Pons (tissue), 1 donor: ENCODE data around the gene LPAR3.

Source experiments
- DNase-seq: peaks from one replicate; pipeline ENCODE4 v3.0.0-alpha.2; 2016; ENCODE audit warnings: low spot score

LPAR3 gene

DNA sequence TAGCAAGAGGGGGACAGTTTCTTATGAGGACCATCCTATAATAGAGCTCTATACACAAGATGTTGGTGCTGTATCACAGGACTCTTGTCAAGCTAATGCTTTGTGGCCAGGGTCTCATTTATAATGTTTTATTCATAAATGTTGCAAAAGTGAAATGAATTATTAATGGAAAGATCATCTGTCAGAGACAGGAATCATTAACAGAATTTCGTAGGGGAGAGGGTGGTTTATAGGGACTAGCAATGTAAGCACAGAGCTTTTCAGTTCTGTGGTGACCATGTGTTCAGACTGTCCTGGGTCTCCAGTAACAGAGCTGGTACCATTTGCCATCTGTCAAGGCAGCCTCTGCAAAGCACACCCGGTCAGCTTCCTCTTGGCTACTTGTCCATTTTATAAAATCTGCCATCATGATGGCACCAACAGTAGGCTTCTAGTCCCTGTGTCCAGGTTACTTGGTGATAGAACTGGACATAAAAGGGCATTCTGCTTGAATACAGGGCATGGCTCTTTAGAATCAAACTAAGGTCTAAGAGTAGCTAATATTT is 36.2 kb downstream of the LPAR3 start:
- no peak for DNase-seq

- DNase-seq: no peak
Measured at GRCh38 chr1:84855691-84856630, 37.0 kb downstream of the LPAR3 start.

DNA sequence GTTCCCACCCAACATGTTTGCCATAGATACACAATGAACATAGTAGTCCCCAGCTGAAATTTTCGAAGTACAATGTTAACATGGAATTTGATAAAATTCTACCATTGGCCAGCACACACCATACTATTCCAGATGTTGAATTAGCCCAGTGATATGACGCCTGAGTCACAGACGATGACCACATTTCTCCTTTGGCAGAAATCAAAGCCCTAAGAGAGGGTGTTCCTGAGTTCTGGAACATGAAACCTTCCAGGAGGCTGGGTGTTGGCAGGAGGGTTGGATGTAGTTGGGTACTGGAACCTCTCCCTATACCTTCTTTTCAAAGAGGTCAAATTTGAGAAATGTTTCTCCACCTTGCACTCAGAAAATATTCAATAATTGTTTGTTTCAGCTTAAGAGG is 37.8 kb downstream of the LPAR3 start:
- DNase-seq: no peak

DNA sequence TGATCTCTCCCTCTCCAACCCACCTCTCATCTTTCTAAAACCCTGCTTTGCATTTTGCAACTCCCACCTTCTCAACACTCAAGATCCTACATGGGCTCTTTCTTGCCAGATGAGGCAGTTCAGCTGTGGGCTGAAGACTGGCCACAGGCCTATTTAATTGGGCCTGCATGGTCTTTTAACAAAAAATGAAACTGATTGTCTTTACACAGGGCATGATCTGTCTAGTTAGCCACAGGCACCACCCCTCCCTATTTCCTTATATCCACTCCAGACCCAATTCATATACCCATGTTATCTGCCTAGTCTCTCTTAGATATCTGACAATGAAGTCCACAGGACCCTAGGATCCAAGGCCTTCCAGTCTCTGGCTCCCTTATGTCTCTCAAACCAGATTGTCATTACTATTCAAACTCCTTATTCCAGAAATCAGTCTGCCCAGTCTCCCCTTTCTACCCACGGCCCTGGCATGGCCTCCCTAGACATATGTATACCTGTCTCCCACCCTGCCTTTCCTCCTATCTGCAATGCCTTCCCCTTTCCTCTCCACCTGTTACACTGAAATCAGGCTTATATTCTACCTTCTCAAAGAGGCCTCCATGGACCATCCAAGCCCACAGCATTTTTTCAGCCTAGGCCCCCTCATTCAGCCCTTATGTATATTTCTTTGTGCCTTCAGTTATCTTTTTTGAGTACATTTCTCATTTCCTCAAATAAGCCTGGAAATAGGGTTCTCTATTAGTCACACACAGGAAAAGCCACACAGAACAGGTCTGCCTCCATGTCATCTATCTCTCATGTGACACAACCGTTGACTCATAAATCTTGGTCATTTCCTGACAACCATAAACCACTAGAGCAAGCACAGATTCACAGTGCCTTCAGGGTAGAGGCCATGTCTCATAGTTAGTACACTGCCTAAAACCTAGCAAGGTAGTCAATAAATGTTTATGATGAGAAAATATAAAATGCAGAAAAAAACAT is 39.0 kb downstream of the LPAR3 start:
- DNase-seq: no peak

DNA sequence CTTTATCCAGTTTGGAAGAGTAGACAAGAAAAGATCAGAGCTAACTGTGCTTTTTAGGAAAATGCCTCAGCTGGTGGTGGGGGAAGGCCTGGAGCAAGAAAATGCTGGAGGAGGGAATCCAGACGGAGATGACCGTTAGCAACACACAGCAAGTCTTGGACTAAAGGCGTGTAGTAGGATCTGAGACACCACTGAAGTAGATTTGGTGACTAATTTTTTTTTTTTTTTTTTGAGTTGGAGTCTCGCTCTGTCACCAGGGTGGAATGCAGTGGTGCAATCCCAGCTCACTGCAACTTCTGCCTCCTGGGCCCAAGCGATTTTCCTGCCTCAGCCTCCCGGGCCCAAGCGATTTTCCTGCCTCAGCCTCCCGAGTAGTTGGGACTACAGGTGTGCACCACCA is 41.2 kb downstream of the LPAR3 start:
- DNase-seq: no peak

GRCh38 chr1:84849357-84849975 is 43.5 kb downstream of the LPAR3 start:
- no peak for DNase-seq

- DNase-seq: peak; percentile 41
Measured at GRCh38 chr1:84847253-84848250, 45.5 kb downstream of the LPAR3 start.

DNA sequence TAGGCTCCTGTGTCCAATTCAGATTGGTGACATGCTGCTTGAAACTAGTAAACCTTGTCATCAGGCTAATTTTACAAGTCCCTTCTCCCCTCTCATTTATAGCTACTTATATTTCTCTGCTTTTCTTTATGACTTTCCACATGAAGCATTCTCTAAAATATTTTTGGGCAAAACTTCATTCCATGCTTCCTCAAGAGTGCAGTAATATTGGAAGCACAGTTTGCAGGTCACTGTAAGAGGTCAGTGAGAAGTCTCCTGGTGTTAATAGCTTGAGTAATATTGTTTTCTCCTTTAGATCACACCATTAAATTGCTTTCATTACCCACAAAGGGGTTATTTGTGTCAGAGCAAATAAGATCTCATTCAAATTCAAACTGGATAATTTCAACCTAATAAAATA is 46.6 kb downstream of the LPAR3 start:
- no peak for DNase-seq

GRCh38 chr1:84845357-84845756 is 47.6 kb downstream of the LPAR3 start:
- DNase-seq: no peak

DNA sequence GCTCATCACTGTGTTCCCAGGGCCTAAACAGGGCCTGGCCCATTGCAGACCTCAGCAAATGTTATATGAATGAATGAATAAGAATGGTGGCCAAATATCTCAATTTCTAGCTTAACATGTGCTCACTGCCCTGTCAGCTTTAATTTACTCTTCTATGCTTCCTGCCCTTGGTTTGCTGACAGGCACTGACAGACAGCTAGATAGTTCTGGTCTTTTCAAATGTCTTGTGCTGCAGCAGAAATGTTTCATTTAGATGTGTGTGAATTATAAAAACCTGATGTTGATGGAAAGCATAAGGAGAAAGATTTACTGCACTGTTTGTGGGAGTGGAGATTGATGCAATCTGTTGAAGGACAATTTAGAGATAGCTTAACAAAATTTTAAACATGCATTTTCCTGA is 48.9 kb downstream of the LPAR3 start:
- no peak for DNase-seq

DNA sequence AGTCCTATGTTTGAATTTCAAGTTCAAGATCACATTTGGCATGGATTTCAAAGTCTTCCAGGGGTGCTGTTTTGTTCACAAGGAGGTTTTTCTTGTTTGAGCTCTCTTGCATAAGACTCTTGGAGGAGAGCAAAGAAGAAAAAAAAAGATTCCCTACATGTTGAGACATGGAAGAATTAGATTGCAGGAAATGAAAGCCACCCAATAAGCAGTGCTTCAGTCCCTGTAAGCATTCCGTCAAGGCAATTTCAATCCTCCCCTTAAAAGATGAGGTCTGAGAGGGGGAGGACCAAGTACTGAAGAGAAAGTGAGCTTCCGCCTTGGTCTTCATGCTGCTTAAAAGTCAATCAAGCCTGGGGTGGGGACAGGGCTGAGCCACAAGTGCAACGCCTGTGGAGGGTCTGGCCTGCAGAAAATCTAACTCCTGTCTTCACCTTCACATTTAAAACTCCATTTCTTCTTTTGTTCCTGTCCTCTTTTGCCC is 50.2 kb downstream of the LPAR3 start:
- no peak for DNase-seq

DNA sequence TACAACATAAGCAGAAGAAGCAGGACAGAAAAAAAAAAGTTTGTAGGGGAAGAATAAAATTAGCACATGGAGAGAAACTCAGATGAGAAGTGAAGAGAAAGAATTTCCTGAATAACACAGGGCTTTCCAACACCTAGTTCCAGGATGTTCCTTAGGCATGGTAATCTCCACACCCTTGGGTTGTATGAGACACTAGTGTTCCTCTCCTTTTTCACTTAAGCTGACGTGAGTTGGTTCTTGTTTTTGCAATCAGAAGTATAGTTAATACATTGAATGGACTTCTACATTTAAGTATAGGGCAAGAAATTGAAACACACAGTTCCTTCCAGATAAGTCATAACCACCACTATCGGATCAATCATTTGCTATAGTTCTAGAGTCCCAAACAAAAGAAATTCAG is 51.0 kb downstream of the LPAR3 start:
- DNase-seq: no peak

GRCh38 chr1:84840346-84840745 is 52.7 kb downstream of the LPAR3 start:
- DNase-seq: no peak

- DNase-seq: no peak
Measured at GRCh38 chr1:84839544-84839943, 53.5 kb downstream of the LPAR3 start.

GRCh38 chr1:84836145-84836544 is 56.9 kb downstream of the LPAR3 start:
- DNase-seq: no peak

GRCh38 chr1:84835169-84835568 is 57.8 kb downstream of the LPAR3 start:
- no peak for DNase-seq

- DNase-seq: no peak
Measured at GRCh38 chr1:84834419-84835064, 58.5 kb downstream of the LPAR3 start.

DNA sequence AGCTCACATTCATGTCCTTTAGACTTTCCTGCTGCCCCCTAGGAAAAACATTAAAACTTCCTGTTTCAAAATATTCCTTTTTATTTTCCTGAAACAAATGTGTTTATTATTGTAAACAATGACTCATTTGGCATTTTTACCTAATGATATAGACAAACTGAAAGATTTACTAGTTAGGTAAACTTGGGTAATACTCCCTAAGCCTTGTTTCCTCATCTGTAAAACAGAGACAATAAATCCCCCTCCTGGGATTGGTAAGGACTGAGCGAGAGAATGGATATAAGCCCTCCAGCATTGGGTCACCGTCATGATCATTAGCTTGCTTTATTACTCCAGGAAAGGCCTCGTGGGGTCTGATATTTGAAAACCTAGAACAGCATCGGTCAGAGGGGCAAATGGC is 59.8 kb downstream of the LPAR3 start:
- DNase-seq: no peak

DNA sequence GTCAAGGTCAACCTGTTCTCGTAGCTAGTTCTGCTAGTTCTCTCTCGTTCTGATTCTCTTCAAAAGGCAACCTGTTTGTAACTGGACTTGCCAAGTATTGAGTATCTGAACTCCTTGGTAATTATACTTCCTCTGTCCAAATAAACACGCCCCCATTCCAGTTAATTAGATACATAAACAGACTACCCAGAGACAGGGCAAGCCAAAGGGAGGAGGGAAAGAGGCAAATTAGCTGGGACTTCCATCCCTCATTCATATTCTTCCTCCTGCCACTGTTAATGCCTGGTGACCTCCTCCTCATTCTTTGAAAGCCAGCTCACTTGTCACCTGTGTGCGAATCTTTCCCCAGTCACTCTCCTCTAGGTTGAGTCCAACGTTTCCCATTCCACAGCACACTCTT is 62.9 kb downstream of the LPAR3 start:
- DNase-seq: no peak

GRCh38 chr1:84827976-84828375 is 65.0 kb downstream of the LPAR3 start:
- no peak for DNase-seq
